K562 (cell line): Measurements from ENCODE around the gene QSOX2. TPM values are rescaled to one million over a fixed set of nuclear protein-coding genes. Genes with fewer than 3 reads are reported as not detected.

Source experiments
- ATAC-seq: fragments of 200-7000 bp; cut with Tn5 transposase; 3 replicates; pipeline ENCODE4 v1.9.1; 2020; ENCODE audit warnings: moderate library complexity
- BruUV-seq: library from RNA; stranded (reverse); fragments of 400-500 nt; replicated peaks from 2 replicates; lab custom pipeline; 2021; lab: Mats Ljungman, UMichigan
- CTCF ChIA-PET: fragments of 300-600 bp; formaldehyde crosslinking; extraction: SDS; loops from one replicate; lab custom pipeline; 2021; ENCODE audit warnings: low intra/inter-chr PET ratio; lab: Yijun Ruan, JAX
- POLR2A ChIA-PET: fragments of 300-600, 350-650 bp; sonication (Branson Sonifier 250); formaldehyde crosslinking; extraction: SDS; loops from one replicate; lab custom pipeline; 2021; ENCODE audit warnings: antibody characterized with exemption, inconsistent platforms; lab: Yijun Ruan, JAX
- DNase-seq, 4 experiments: peaks; one replicate each; pipeline versions ENCODE4 v3.0.0 to v3.0.0-alpha.2; 2011 to 2018; ENCODE audit warnings: low spot score in 3 of 4, mixed read lengths in 3 of 4; ENCODE audit errors: extremely low read depth in 1 of 4
- FAIRE-seq: peaks from 2 replicates; lab custom pipeline; 2011; peaks lifted over from hg19 to GRCh38; lab: Jason Lieb, UNC
- H2AFZ ChIP-seq: 2 replicates; pipeline ENCODE4 v1.6.0; 2011; ENCODE audit warnings: low read depth, low read length, control low read depth, inconsistent platforms
- H3K27ac ChIP-seq: fragments of 200-600 bp; 3 replicates; pipeline ENCODE4 v1.8.0; 2011; ENCODE audit warnings: low read depth, mild to moderate bottlenecking, control low read depth, inconsistent platforms, low read length, moderate library complexity, mixed read lengths; ENCODE audit errors: extremely low read depth
- H3K27me3 ChIP-seq, 2 experiments: fragments of 300-600 bp in 1 of 2; 2 replicates in 1 of 2; 3 replicates in 1 of 2; pipeline versions ENCODE4 v1.6.0 to v1.8.0; 2011; ENCODE audit warnings: inconsistent platforms in 2 of 2, low read length in 2 of 2, mild to moderate bottlenecking in 1 of 2, mixed read lengths in 1 of 2, moderate library complexity in 1 of 2; ENCODE audit not compliant: control insufficient read depth in 2 of 2, insufficient read depth in 2 of 2
- H3K36me3 ChIP-seq: fragments of 300-600 bp; 3 replicates; pipeline ENCODE4 v1.8.0; 2011; ENCODE audit warnings: mild to moderate bottlenecking, low read length, inconsistent platforms; ENCODE audit not compliant: control insufficient read depth, insufficient read depth
- H3K4me1 ChIP-seq, 2 experiments: fragments of 200-600 bp in 1 of 2; replicated peaks in 1 of 2; 2 replicates in 1 of 2; 3 replicates in 1 of 2; pipeline versions ENCODE4 v1.5.1 to v1.8.0; 2011; ENCODE audit warnings: inconsistent platforms in 2 of 2, low read length in 2 of 2, mild to moderate bottlenecking in 1 of 2, mixed read lengths in 1 of 2, moderate library complexity in 1 of 2; ENCODE audit not compliant: control insufficient read depth in 2 of 2, insufficient read depth in 2 of 2
- H3K4me2 ChIP-seq: 2 replicates; pipeline ENCODE4 v1.6.1; 2011; ENCODE audit warnings: low read length, control low read depth, inconsistent platforms, mixed read lengths; ENCODE audit not compliant: insufficient read depth
- H3K4me3 ChIP-seq: fragments of 200-600 bp; sonication (generic), shearing (Covaris generic); 2 replicates; pipeline ENCODE4 v1.5.1; 2016; ENCODE audit warnings: control low read depth, inconsistent platforms
- H3K79me2 ChIP-seq: fragments of 200-600 bp; 3 replicates; pipeline ENCODE4 v1.8.0; 2011; ENCODE audit warnings: low read length, inconsistent platforms; ENCODE audit not compliant: control insufficient read depth, insufficient read depth
- H3K9ac ChIP-seq, 2 experiments: 2 replicates each; pipeline versions ENCODE4 v1.6.0 to v1.6.1; 2011; ENCODE audit warnings: low read depth in 2 of 2, low read length in 2 of 2, control low read depth in 1 of 2, inconsistent platforms in 1 of 2, mild to moderate bottlenecking in 1 of 2, mixed read lengths in 1 of 2; ENCODE audit not compliant: insufficient read depth in 1 of 2
- H3K9me1 ChIP-seq: one replicate; pipeline ENCODE4 v1.6.0; 2011; ENCODE audit warnings: inconsistent platforms, mild to moderate bottlenecking, low read length, moderate library complexity; ENCODE audit not compliant: control insufficient read depth, insufficient read depth
- H3K9me3 ChIP-seq: replicated peaks from 2 replicates; pipeline ENCODE4 v1.5.1; 2011; ENCODE audit warnings: low read depth, low read length, inconsistent platforms; ENCODE audit not compliant: control insufficient read depth, insufficient read depth
- H4K20me1 ChIP-seq: replicated peaks from 2 replicates; pipeline ENCODE4 v1.6.1; 2011; ENCODE audit warnings: low read length, inconsistent platforms, mixed read lengths; ENCODE audit not compliant: control insufficient read depth, insufficient read depth
- BCOR ChIP-seq: fragments of 450-650 bp; IDR thresholded peaks from 2 replicates; pipeline ENCODE4 v1.6.1; 2016
- DEAF1 ChIP-seq: fragments of 450-650 bp; formaldehyde crosslinking; IDR thresholded peaks from 2 replicates; pipeline ENCODE4 v1.4.0; 2020; ENCODE audit warnings: mild to moderate bottlenecking, moderate library complexity
- FOXJ3 ChIP-seq: sonication (generic); formaldehyde crosslinking; IDR thresholded peaks from 2 replicates; pipeline ENCODE4 v1.4.0; 2020; ENCODE audit warnings: mild to moderate bottlenecking, missing genetic modification reagents
- NCOA4 ChIP-seq: fragments of 450-650 bp; IDR thresholded peaks from 2 replicates; pipeline ENCODE4 v1.6.1; 2018; ENCODE audit warnings: mild to moderate bottlenecking; ENCODE audit not compliant: partially characterized antibody
- WGBS: fragments of 100-300 bp; shearing (Covaris generic); methylation state at CpG from one replicate; pipeline ENCODE4 v1.1.6; 2016; ENCODE audit warnings: low coverage, mixed read lengths; ENCODE audit not compliant: insufficient coverage; ENCODE audit errors: missing lambda C conversion rate; 5-methylcytosine and 5-hydroxymethylcytosine counted together
- in situ Hi-C: fragments of 300-500 bp; cut with MboI; formaldehyde crosslinking; loops from 4 replicates; pipeline ENCODE4 v1.15.0; 2018; ENCODE audit warnings: inconsistent platforms, mixed read lengths
- intact Hi-C: fragments of 100-400 bp; cut with micrococcal nuclease; formaldehyde crosslinking; loops from 2 replicates; pipeline ENCODE4 v1.14.2; 2022
- polyA plus RNA-seq, 8 experiments: library from polyadenylated mRNA; depleted of rRNA in 4 of 8; stranded (reverse) in 5 of 8; unstranded in 3 of 8; fragments of >200 nt; fragmentation: Nextera tagmentation in 2 of 8; fragmentation: Illumina TruSeq in 1 of 8; extraction: Ambion mirVana in 2 of 8; extraction: Trizol in 1 of 8; gene quantifications; 2 replicates each; pipeline versions ENCODE4 v1.2.1 to v1.2.3, GENCODE V29; 2011 to 2014; ENCODE audit warnings: inconsistent platforms in 1 of 8, missing spikeins in 1 of 8
- total RNA-seq, 7 experiments: library from RNA; depleted of rRNA in 6 of 7; stranded (reverse); fragments of >200 nt in 6 of 7; fragmentation: Illumina TruSeq in 2 of 7; extraction: Trizol in 2 of 7; gene quantifications; 2 replicates each; pipeline versions ENCODE4 v1.2.1 to v1.2.3, GENCODE V29; 2011 to 2021; ENCODE audit warnings: low replicate concordance in 1 of 7
- TF ChIP-seq, protein P1 (sequence below): sonication (generic); formaldehyde crosslinking; IDR thresholded peaks from 2 replicates; pipeline ENCODE4 v1.9.0; 2022; ENCODE audit warnings: mild to moderate bottlenecking, missing genetic modification reagents
- TF ChIP-seq, protein P2 (sequence below): sonication (generic); formaldehyde crosslinking; IDR thresholded peaks from 2 replicates; pipeline ENCODE4 v1.8.0; 2023; ENCODE audit warnings: mild to moderate bottlenecking, missing genetic modification reagents

Gene QSOX2
- total and polyA plus RNA-seq, 9 of the 15 experiments (the other 6 are each of a cell fraction or from before 2014, with no cell fraction given) = 0.51 to 23.7 (median 12.7) TPM

- no TSS peak for BruUV-seq
- in situ Hi-C loops = no loop called here
Measured at GRCh38 chr9:136293476-136294077, 48.0 kb upstream of the QSOX2 start.

More at GRCh38 chr9:136293476-136294077, 48.0 kb upstream of the QSOX2 start:
- H3K36me3 ChIP-seq = no peaks in the 10 kb centered on the region
- intact Hi-C loops = no loop called here
- no peaks in the 10 kb centered on the region for H3K79me2 ChIP-seq
- DNase-seq (no peak), ATAC-seq (no peak), FAIRE-seq (no peak)
- POLR2A ChIA-PET = no interaction called here
- TF ChIP-seq DEAF1 (CRISPR knock-in tag) (no peak), BCOR (no peak), NCOA4 (no peak), FOXJ3 (no peak)
- TF ChIP-seq, protein P1, sequence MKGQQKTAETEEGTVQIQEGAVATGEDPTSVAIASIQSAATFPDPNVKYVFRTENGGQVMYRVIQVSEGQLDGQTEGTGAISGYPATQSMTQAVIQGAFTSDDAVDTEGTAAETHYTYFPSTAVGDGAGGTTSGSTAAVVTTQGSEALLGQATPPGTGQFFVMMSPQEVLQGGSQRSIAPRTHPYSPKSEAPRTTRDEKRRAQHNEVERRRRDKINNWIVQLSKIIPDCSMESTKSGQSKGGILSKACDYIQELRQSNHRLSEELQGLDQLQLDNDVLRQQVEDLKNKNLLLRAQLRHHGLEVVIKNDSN (CRISPR knock-in tag) = 0 out of 2 replicates have a peak, but pooled peaks have one; percentile 24
- TF ChIP-seq, protein P2, sequence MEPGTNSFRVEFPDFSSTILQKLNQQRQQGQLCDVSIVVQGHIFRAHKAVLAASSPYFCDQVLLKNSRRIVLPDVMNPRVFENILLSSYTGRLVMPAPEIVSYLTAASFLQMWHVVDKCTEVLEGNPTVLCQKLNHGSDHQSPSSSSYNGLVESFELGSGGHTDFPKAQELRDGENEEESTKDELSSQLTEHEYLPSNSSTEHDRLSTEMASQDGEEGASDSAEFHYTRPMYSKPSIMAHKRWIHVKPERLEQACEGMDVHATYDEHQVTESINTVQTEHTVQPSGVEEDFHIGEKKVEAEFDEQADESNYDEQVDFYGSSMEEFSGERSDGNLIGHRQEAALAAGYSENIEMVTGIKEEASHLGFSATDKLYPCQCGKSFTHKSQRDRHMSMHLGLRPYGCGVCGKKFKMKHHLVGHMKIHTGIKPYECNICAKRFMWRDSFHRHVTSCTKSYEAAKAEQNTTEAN = peak; percentile 99
- no peak overlapping the region for H3K9ac ChIP-seq
- H3K4me2 ChIP-seq = no peak overlapping the region
- WGBS = 32% methylated on average over 13 of the region's 14 CpGs
- H4K20me1 ChIP-seq = peaks cover 4% of the 10 kb centered on the region
- peaks cover 13% of the 10 kb centered on the region for H3K9me3 ChIP-seq
- no peak overlapping the region for H2AFZ ChIP-seq
- H3K4me1 ChIP-seq = peaks cover 0 to 56% of the 10 kb centered on the region in 2 experiments; a peak in 2 of 5 replicates
- no peak overlapping the region; the same call in 2 of the 3 replicates for H3K27ac ChIP-seq
- no peak overlapping the region for H3K4me3 ChIP-seq
- CTCF ChIA-PET = no interaction called here
- peaks cover 13 to 52% of the 10 kb centered on the region in 2 experiments for H3K27me3 ChIP-seq
- no peaks in the 10 kb centered on the region for H3K9me1 ChIP-seq
